HCT116 (cell line): ENCODE measurements around the gene ATOH8. TPM values are rescaled to one million over a fixed set of nuclear protein-coding genes. Genes with fewer than 3 reads are reported as not detected.
A peak's percentile ranks its signal among the peaks of the same experiment; 100 is the strongest.

Source experiments
- ATAC-seq: fragments of 200-7000 bp; cut with Tn5 transposase; 2 replicates; pipeline ENCODE4 v1.9.1; 2020; ENCODE audit warnings: mild to moderate bottlenecking, moderate library complexity
- BruUV-seq: library from RNA; stranded (reverse); fragments of 400-500 nt; replicated peaks from 2 replicates; lab custom pipeline; 2021; lab: Mats Ljungman, UMichigan
- CTCF ChIA-PET: fragments of 300-600 bp; sonication (Branson Sonifier 250); formaldehyde crosslinking; loops from one replicate; lab custom pipeline; 2021; ENCODE audit warnings: antibody characterized with exemption; lab: Charles Lee
- POLR2A ChIA-PET: fragments of 300-600, 350-600 bp; sonication (Branson Sonifier 250); formaldehyde crosslinking; loops from one replicate; lab custom pipeline; 2021; ENCODE audit warnings: antibody characterized with exemption; lab: Charles Lee
- RAD21 ChIA-PET, 2 experiments: fragments of 300-600 bp; sonication (Branson Sonifier 250); formaldehyde crosslinking; loops; one replicate each; lab custom pipeline; 2023; ENCODE audit warnings: low total read pairs in 2 of 2; ENCODE audit not compliant: uncharacterized antibody in 2 of 2, unreplicated experiment in 2 of 2, low non-redundant PET in 1 of 2; lab: Charles Lee
- DNase-seq: peaks from one replicate; pipeline ENCODE4 v3.0.0-alpha.2; 2010; ENCODE audit warnings: low read depth, low spot score
- H2AFZ ChIP-seq: fragments of 200-600 bp; shearing (Covaris generic), sonication (generic); 2 replicates; pipeline ENCODE4 v1.6.1; 2017; ENCODE audit warnings: low read depth, mixed run types, mixed read lengths, antibody characterized with exemption, low read length; ENCODE audit not compliant: poor library complexity, severe bottlenecking
- H3K27ac ChIP-seq: 2 replicates; pipeline ENCODE4 v1.5.1; 2012; ENCODE audit warnings: low read depth, low read length
- H3K27me3 ChIP-seq: fragments of 200-600 bp; sonication (generic); 2 replicates; pipeline ENCODE4 v1.6.1; 2016; ENCODE audit warnings: mixed run types, low read length, mixed read lengths; ENCODE audit not compliant: insufficient read depth
- H3K36me3 ChIP-seq, 2 experiments: fragments of 200-500 bp in 1 of 2; fragments of 200-600 bp in 1 of 2; sonication (Bioruptor generic) in 1 of 2; sonication (generic) in 1 of 2; 2 replicates each; pipeline versions ENCODE4 v1.5.1 to v1.6.1; 2014 to 2016; ENCODE audit warnings: low read length in 2 of 2, inconsistent platforms in 1 of 2, mixed read lengths in 1 of 2, mixed run types in 1 of 2; ENCODE audit not compliant: insufficient read depth in 2 of 2, control insufficient read depth in 1 of 2
- H3K4me1 ChIP-seq, 2 experiments: fragments of 200-600 bp in 1 of 2; sonication (generic) in 1 of 2; 2 replicates each; pipeline versions ENCODE4 v1.5.1 to v1.6.1; 2012 to 2017; ENCODE audit warnings: low read length in 2 of 2, inconsistent platforms in 1 of 2, mild to moderate bottlenecking in 1 of 2, mixed read lengths in 1 of 2, mixed run types in 1 of 2, moderate library complexity in 1 of 2; ENCODE audit not compliant: insufficient read depth in 2 of 2, control insufficient read depth in 1 of 2
- H3K4me2 ChIP-seq: fragments of 200-600 bp; sonication (generic); 2 replicates; pipeline ENCODE4 v1.6.1; 2017; ENCODE audit warnings: mixed run types, low read length, mixed read lengths
- H3K4me3 ChIP-seq, 2 experiments: fragments of 200-600 bp in 1 of 2; sonication (generic) in 1 of 2; replicated peaks in 1 of 2; 2 replicates each; pipeline ENCODE4 v1.5.1; 2011 to 2016; ENCODE audit warnings: low read length in 2 of 2, control low read depth in 1 of 2, low read depth in 1 of 2, mild to moderate bottlenecking in 1 of 2, mixed read lengths in 1 of 2, mixed run types in 1 of 2
- H3K79me2 ChIP-seq: fragments of 200-600 bp; sonication (generic); 2 replicates; pipeline ENCODE4 v1.6.1; 2017; ENCODE audit warnings: mild to moderate bottlenecking, mixed run types, low read length, moderate library complexity, mixed read lengths; ENCODE audit not compliant: insufficient read depth
- H3K9ac ChIP-seq: fragments of 200-600 bp; sonication (generic); 2 replicates; pipeline ENCODE4 v1.6.1; 2016; ENCODE audit warnings: low read length, mixed read lengths
- H3K9me2 ChIP-seq: fragments of 200-600 bp; sonication (generic), shearing (Covaris generic); 2 replicates; pipeline ENCODE4 v1.6.1; 2017; ENCODE audit warnings: mixed run types, mild to moderate bottlenecking, moderate library complexity; ENCODE audit not compliant: insufficient read depth
- H3K9me3 ChIP-seq, 2 experiments: fragments of 200-500 bp in 1 of 2; fragments of 200-600 bp in 1 of 2; sonication (Bioruptor generic) in 1 of 2; sonication (generic) in 1 of 2; 2 replicates each; pipeline ENCODE4 v1.6.1; 2014 to 2017; ENCODE audit warnings: low read length in 2 of 2, mixed read lengths in 2 of 2, inconsistent platforms in 1 of 2, low read depth in 1 of 2, mild to moderate bottlenecking in 1 of 2, mixed run types in 1 of 2, moderate library complexity in 1 of 2; ENCODE audit not compliant: control insufficient read depth in 1 of 2, insufficient read depth in 1 of 2
- H4K20me1 ChIP-seq: fragments of 200-600 bp; sonication (generic), shearing (Covaris generic); 2 replicates; pipeline ENCODE4 v1.6.1; 2017; ENCODE audit warnings: mixed run types, mild to moderate bottlenecking, moderate library complexity; ENCODE audit not compliant: insufficient read depth
- ELF1 ChIP-seq: IDR thresholded peaks from 2 replicates; pipeline ENCODE4 v1.6.1; 2012; ENCODE audit warnings: low read depth, borderline replicate concordance
- EZH2phosphoT487 ChIP-seq: fragments of 200-600 bp; IDR thresholded peaks from 2 replicates; pipeline ENCODE4 v1.6.1; 2018; ENCODE audit warnings: antibody characterized with exemption, borderline replicate concordance
- FOSL1 ChIP-seq: IDR thresholded peaks from 2 replicates; pipeline ENCODE4 v1.6.1; 2012; ENCODE audit warnings: low read depth
- JUND ChIP-seq: IDR thresholded peaks from 2 replicates; pipeline ENCODE4 v1.6.1; 2012
- intact Hi-C: fragments of 100-400 bp; cut with micrococcal nuclease; formaldehyde crosslinking; loops from 2 replicates; pipeline ENCODE4 v1.10.0; 2022
- total RNA-seq: library from RNA; stranded (reverse); gene quantifications from one replicate; pipeline ENCODE4 v1.2.1, GENCODE V29; 2021; ENCODE audit not compliant: unreplicated experiment
- TF ChIP-seq, protein P1 (sequence below): IDR thresholded peaks from 2 replicates; pipeline ENCODE4 v1.6.1; 2012
- TF ChIP-seq, protein P2 (sequence below), 3 experiments: fragments of 200-600 bp in 1 of 3; sonication (generic) in 1 of 3; IDR thresholded peaks in 2 of 3; conservative IDR thresholded peaks in 1 of 3; 2 replicates each; pipeline ENCODE4 v1.5.1; 2012 to 2017; ENCODE audit warnings: low read depth in 2 of 3, low read length in 2 of 3, antibody characterized with exemption in 1 of 3, borderline replicate concordance in 1 of 3, control low read depth in 1 of 3, mild to moderate bottlenecking in 1 of 3, mixed read lengths in 1 of 3, mixed run types in 1 of 3, moderate library complexity in 1 of 3; ENCODE audit not compliant: insufficient read depth in 1 of 3

Gene ATOH8
- total RNA-seq, 1 experiment from 2014 or later = 0.74 TPM

DNA sequence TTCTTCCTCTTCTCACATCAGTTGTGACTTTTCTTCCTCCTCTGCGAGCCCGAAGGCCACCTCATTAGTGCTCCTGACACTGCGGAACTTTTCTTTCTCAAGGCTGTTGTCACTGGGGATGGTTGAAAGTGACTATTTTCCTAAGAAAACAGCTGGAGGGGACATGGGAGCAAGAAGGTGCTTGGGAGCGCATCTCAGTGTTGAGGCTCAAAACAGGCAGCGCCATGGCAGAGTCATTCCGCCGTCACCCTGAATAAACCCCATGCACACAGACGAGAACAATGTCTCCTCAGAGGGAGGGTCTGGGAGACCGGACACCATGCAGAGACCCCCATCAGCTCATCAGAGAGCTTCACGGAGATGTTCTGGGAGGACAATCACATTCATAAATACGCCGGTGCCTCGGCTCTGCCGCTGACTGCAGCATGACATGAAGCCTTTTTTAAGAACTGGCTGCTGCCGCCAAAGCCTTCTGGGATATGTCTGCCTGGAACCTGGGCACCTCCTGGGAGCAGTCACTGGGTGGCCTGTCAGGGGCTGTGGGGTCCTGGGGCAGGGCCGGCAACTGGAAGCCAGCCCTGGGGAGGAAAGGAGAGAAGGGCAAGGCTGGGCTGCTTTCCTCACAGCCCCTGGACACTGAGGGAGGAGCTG is 19.2 kb downstream of the ATOH8 start:
- peaks cover 18% of the 10 kb centered on the region; the same call in 1 of the 2 replicates for H3K27me3 ChIP-seq
- RAD21 ChIA-PET = no interaction called here
- DNase-seq (no peak), ATAC-seq (no peak)
- no peaks in the 10 kb centered on the region for H3K9me3 ChIP-seq
- CTCF ChIA-PET = interaction anchor here (1.1 to 3.0 kb wide), 8 partner anchors 10 to 136 kb away, joined by 3 to 20 read pairs (median 4); partner anchors contain the start of gene ATOH8
- POLR2A ChIA-PET = interaction anchor here (1.2 kb wide), 1 partner anchor 11 kb away, joined by 5 read pairs; no protein-coding TSS in a partner anchor
- peak overlapping the region; percentile 55 for H3K27ac ChIP-seq
- H3K4me3 ChIP-seq = peak overlapping the region in 1 of 2 experiments; percentile 33; a peak in 2 of 4 replicates
- H3K9ac ChIP-seq = 0 out of 2 replicates have a peak overlapping the region, but pooled peaks have one; percentile 45
- no peaks in the 10 kb centered on the region for H3K9me2 ChIP-seq
- BruUV-seq = no TSS peak
- peaks cover 51 to 53% of the 10 kb centered on the region in 2 experiments for H3K4me1 ChIP-seq
- intact Hi-C loops = no loop called here
- TF ChIP-seq, protein P1, sequence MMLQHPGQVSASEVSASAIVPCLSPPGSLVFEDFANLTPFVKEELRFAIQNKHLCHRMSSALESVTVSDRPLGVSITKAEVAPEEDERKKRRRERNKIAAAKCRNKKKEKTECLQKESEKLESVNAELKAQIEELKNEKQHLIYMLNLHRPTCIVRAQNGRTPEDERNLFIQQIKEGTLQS = no peak
- TF ChIP-seq ELF1 = no peak
- TF ChIP-seq FOSL1 = no peak
- no peak for TF ChIP-seq EZH2phosphoT487
- TF ChIP-seq, protein P2, sequence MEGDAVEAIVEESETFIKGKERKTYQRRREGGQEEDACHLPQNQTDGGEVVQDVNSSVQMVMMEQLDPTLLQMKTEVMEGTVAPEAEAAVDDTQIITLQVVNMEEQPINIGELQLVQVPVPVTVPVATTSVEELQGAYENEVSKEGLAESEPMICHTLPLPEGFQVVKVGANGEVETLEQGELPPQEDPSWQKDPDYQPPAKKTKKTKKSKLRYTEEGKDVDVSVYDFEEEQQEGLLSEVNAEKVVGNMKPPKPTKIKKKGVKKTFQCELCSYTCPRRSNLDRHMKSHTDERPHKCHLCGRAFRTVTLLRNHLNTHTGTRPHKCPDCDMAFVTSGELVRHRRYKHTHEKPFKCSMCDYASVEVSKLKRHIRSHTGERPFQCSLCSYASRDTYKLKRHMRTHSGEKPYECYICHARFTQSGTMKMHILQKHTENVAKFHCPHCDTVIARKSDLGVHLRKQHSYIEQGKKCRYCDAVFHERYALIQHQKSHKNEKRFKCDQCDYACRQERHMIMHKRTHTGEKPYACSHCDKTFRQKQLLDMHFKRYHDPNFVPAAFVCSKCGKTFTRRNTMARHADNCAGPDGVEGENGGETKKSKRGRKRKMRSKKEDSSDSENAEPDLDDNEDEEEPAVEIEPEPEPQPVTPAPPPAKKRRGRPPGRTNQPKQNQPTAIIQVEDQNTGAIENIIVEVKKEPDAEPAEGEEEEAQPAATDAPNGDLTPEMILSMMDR (IDR thresholded peaks at IDR 0.05 in 2 of 3, conservative IDR thresholded peaks at IDR 0.05 in 1 of 3; ENCODE audit: borderline replicate concordance in 1 of 3, insufficient read depth in 1 of 3, low read depth in 2 of 3, low read length in 2 of 3) = no peak
- no peak for TF ChIP-seq JUND
- no peaks in the 10 kb centered on the region for H3K36me3 ChIP-seq
- no peak overlapping the region for H2AFZ ChIP-seq
- no peaks in the 10 kb centered on the region for H4K20me1 ChIP-seq
- no peaks in the 10 kb centered on the region for H3K79me2 ChIP-seq
- H3K4me2 ChIP-seq = peak overlapping the region; percentile 77
